Keratinocyte (primary cell): Measurements from ENCODE around the gene GNB5. TPM values are rescaled to one million over a fixed set of nuclear protein-coding genes. Genes with fewer than 3 reads are reported as not detected.

ENCODE experiments used
- DNase-seq: peaks from one replicate; pipeline ENCODE4 v3.0.0-alpha.2; 2011; ENCODE audit warnings: low read depth, missing footprints, low spot score
- FAIRE-seq: peaks from 2 replicates; lab custom pipeline; 2011; peaks lifted over from hg19 to GRCh38; lab: Jason Lieb, UNC
- H2AFZ ChIP-seq: 2 replicates; pipeline ENCODE4 v1.6.0; 2012; ENCODE audit warnings: low read length, control low read depth, inconsistent platforms; ENCODE audit not compliant: control insufficient read depth
- H3K27ac ChIP-seq: 2 replicates; pipeline ENCODE4 v1.5.1; 2011; ENCODE audit warnings: low read length; ENCODE audit not compliant: control insufficient read depth, insufficient read depth
- H3K27me3 ChIP-seq: 3 replicates; pipeline ENCODE4 v1.6.0; 2011; ENCODE audit warnings: low read length; ENCODE audit not compliant: control insufficient read depth, insufficient read depth; ENCODE audit errors: extremely low read depth
- H3K36me3 ChIP-seq, 2 experiments: 2 replicates in 1 of 2; 3 replicates in 1 of 2; pipeline ENCODE4 v1.5.1; 2011; ENCODE audit warnings: low read length in 2 of 2, mild to moderate bottlenecking in 1 of 2; ENCODE audit not compliant: control insufficient read depth in 2 of 2, insufficient read depth in 2 of 2; ENCODE audit errors: extremely low read depth in 1 of 2
- H3K4me1 ChIP-seq: 3 replicates; pipeline ENCODE4 v1.5.1; 2011; ENCODE audit warnings: low read length; ENCODE audit not compliant: control insufficient read depth, insufficient read depth; ENCODE audit errors: extremely low read depth
- H3K4me2 ChIP-seq: 3 replicates; pipeline ENCODE4 v1.6.0; 2011; ENCODE audit warnings: low read depth, low read length; ENCODE audit not compliant: control insufficient read depth, insufficient read depth; ENCODE audit errors: extremely low read depth
- H3K4me3 ChIP-seq, 3 experiments: fragments of 200-600 bp in 1 of 3; sonication (generic) in 1 of 3; 2 replicates in 2 of 3; 3 replicates in 1 of 3; pipeline ENCODE4 v1.5.1; 2011 to 2016; ENCODE audit warnings: low read length in 3 of 3, mild to moderate bottlenecking in 3 of 3, control low read depth in 2 of 3, inconsistent platforms in 1 of 3, low read depth in 1 of 3, mixed read lengths in 1 of 3, mixed run types in 1 of 3, moderate library complexity in 1 of 3; ENCODE audit not compliant: control insufficient read depth in 2 of 3, insufficient read depth in 2 of 3; ENCODE audit errors: extremely low read depth in 1 of 3
- H3K79me2 ChIP-seq: 2 replicates; pipeline ENCODE4 v1.6.0; 2012; ENCODE audit warnings: low read length; ENCODE audit not compliant: control insufficient read depth, insufficient read depth
- H3K9ac ChIP-seq: 3 replicates; pipeline ENCODE4 v1.6.0; 2011; ENCODE audit warnings: low read length; ENCODE audit not compliant: control insufficient read depth, insufficient read depth; ENCODE audit errors: extremely low read depth
- H3K9me1 ChIP-seq: 3 replicates; pipeline ENCODE4 v1.6.0; 2011; ENCODE audit warnings: low read length; ENCODE audit not compliant: control insufficient read depth, insufficient read depth; ENCODE audit errors: extremely low read depth
- H3K9me3 ChIP-seq: 2 replicates; pipeline ENCODE4 v1.5.1; 2012; ENCODE audit warnings: low read depth, low read length; ENCODE audit not compliant: control insufficient read depth
- H4K20me1 ChIP-seq: 3 replicates; pipeline ENCODE4 v1.6.0; 2011; ENCODE audit warnings: low read length; ENCODE audit not compliant: control insufficient read depth, insufficient read depth; ENCODE audit errors: extremely low read depth
- CTCF ChIP-seq, 3 experiments: IDR thresholded peaks in 1 of 3; conservative IDR thresholded peaks in 1 of 3; optimal IDR thresholded peaks in 1 of 3; 2 replicates in 2 of 3; 3 replicates in 1 of 3; pipeline versions ENCODE3 to v1.5.1; 2011; ENCODE audit warnings: low read length in 3 of 3, mild to moderate bottlenecking in 3 of 3, moderate library complexity in 2 of 3, control low read depth in 1 of 3, inconsistent platforms in 1 of 3; ENCODE audit not compliant: insufficient read depth in 2 of 3; ENCODE audit errors: extremely low read depth in 1 of 3
- EZH2 ChIP-seq: IDR thresholded peaks from one replicate; pipeline ENCODE4 v1.6.1; 2012; ENCODE audit warnings: inconsistent platforms, mild to moderate bottlenecking, low read length, moderate library complexity
- dilution Hi-C: fragments of 300-500 bp; cut with MboI; formaldehyde crosslinking; loops from one replicate; pipeline ENCODE4 v1.7.0; 2020; ENCODE audit warnings: low sequenced_read_pairs; ENCODE audit not compliant: extremely low pct_ligation_motif_present
- polyA plus RNA-seq, 5 experiments: library from polyadenylated mRNA; depleted of rRNA in 3 of 5; stranded (reverse) in 3 of 5; stranded (forward) in 1 of 5; unstranded in 1 of 5; fragments of >200 nt; gene quantifications; 1 replicate in 1 of 5; 2 replicates in 3 of 5; 3 replicates in 1 of 5; pipeline versions ENCODE4 v1.2.1 to v1.2.3, GENCODE V29; 2011 to 2012; ENCODE audit warnings: missing spikeins in 2 of 5, low read depth in 1 of 5, low replicate concordance in 1 of 5

The GNB5 gene
- polyA plus RNA-seq, 1 donor (not counting 4 experiments of a cell fraction or from before 2014, with no cell fraction given), result 25.8 TPM

DNA sequence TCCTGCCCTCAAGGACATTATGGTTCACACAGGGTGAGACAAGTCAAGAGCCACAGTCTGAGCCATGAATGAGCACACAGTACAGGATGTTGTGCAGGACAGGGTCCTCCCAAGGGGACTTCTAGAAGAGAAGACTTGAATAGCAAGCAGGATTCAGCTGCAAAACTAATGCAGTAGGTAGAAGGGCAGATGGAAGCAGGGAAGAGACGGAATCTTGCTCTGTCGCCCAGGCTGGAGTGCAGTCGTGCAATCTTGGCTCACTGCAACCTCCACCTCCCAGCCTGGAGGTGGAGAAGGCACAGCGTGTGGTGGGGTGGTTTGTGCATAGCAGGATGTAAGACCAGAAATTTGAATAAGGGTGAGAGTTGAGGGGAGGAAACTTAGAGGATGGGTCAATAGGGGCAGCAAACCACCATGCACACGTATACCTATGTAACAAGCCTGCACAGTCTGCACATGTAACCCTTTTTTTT is 86.6 kb downstream of the GNB5 start:
- FAIRE-seq, result no peak
- no peak overlapping the region for H2AFZ ChIP-seq

GRCh38 chr15:52103217-52104207 is 87.7 kb downstream of the GNB5 start:
- H3K9ac ChIP-seq, result peak overlapping the region; percentile 45
- H3K27ac ChIP-seq, result peak overlapping the region; percentile 63
- H3K9me3 ChIP-seq, result no peaks in the 10 kb centered on the region
- no peak overlapping the region for H3K4me3 ChIP-seq
- H3K4me2 ChIP-seq, result peak overlapping the region; percentile 34
- dilution Hi-C loops, result no loop called here
- DNase-seq, result no peak
- no peaks in the 10 kb centered on the region for H3K27me3 ChIP-seq
- no peaks in the 10 kb centered on the region for H3K9me1 ChIP-seq
- no peak overlapping the region for H2AFZ ChIP-seq
- H3K79me2 ChIP-seq, result no peaks in the 10 kb centered on the region
- TF ChIP-seq CTCF (optimal IDR thresholded peaks at IDR 0.05 in 1 of 3, IDR thresholded peaks at IDR 0.05 in 1 of 3, conservative IDR thresholded peaks at IDR 0.05 in 1 of 3; ENCODE audit: extremely low read depth in 1 of 3, insufficient read depth in 2 of 3, low read length in 3 of 3) (no peak), EZH2 (no peak)
- H3K4me1 ChIP-seq, result peaks cover 29% of the 10 kb centered on the region
- FAIRE-seq, result peak; percentile 71
- H3K36me3 ChIP-seq, result no peaks in the 10 kb centered on the region
- H4K20me1 ChIP-seq, result no peaks in the 10 kb centered on the region

More for the DNA sequence above, 86.6 kb downstream of the GNB5 start:
- peaks cover 29% of the 10 kb centered on the region for H3K4me1 ChIP-seq
- H3K9me3 ChIP-seq, result no peaks in the 10 kb centered on the region
- no peaks in the 10 kb centered on the region for H3K36me3 ChIP-seq
- H3K9me1 ChIP-seq, result no peaks in the 10 kb centered on the region
- no peaks in the 10 kb centered on the region for H3K27me3 ChIP-seq
- H3K79me2 ChIP-seq, result no peaks in the 10 kb centered on the region
- H3K27ac ChIP-seq, result no peak overlapping the region
- H3K9ac ChIP-seq, result no peak overlapping the region
- H3K4me2 ChIP-seq, result no peak overlapping the region
- TF ChIP-seq CTCF (optimal IDR thresholded peaks at IDR 0.05 in 1 of 3, IDR thresholded peaks at IDR 0.05 in 1 of 3, conservative IDR thresholded peaks at IDR 0.05 in 1 of 3; ENCODE audit: extremely low read depth in 1 of 3, insufficient read depth in 2 of 3, low read length in 3 of 3), result no peak
- no peak for TF ChIP-seq EZH2
- H3K4me3 ChIP-seq, result no peak overlapping the region
- dilution Hi-C loops, result no loop called here
- no peak for DNase-seq
- H4K20me1 ChIP-seq, result no peaks in the 10 kb centered on the region
